NCI-H146 treated with DMSO at 0.1 percent for 48 hours (cell line): ENCODE data around the gene INO80B.
"Not testable (repeated sequence)": the region's sequence is repeated elsewhere in the genome, so short reads cannot be mapped to it uniquely, and the experiment has no call there.

Experiments used
- DNase-seq: peaks from one replicate; lab custom pipeline; 2025; ENCODE audit not compliant: unreplicated experiment; lab: John Stamatoyannopoulos, UW

Gene INO80B

DNA sequence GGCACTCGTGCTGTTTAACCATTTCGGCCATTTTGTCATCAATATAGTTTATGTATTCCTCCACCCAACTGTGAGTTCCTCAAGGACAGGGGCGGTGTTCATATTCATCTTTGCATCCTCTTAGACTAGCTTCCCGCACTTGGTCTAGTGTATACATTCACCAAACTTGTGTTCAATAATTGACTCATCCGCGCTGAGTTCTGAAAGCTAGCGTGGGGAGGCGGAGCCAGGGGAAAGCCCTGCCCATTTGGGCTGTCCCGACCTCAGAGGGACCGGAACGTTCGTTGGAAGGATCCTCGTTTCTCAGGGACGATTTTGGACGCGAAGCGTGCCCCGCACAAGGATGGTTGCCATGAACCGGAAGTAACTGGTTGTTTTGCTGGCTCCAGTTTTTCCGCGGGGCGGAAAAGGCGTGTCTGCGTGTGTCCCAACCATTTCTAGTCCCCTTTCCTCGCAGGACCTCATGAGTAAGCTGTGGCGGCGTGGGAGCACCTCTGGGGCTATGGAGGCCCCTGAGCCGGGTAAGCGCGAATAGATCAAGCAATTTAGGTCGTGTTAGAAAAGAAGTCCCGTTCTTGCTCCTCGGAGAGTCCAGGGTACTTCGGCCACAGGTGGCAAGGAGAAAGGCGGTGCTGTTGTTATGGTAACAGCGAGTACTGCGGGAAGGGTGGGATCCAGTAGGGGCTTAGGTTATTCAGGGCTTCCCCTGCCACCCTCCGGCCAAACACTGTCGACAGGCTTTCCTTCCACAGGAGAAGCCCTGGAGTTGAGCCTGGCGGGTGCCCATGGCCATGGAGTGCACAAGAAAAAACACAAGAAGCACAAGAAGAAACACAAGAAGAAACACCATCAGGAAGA lies at the start of gene INO80B:
Gene INO80B (plus strand): TSS at position 434 of the 858 bp plus-strand sequence. CDS start 30 bp downstream, at position 464.
- peak; percentile 95 for DNase-seq

DNA sequence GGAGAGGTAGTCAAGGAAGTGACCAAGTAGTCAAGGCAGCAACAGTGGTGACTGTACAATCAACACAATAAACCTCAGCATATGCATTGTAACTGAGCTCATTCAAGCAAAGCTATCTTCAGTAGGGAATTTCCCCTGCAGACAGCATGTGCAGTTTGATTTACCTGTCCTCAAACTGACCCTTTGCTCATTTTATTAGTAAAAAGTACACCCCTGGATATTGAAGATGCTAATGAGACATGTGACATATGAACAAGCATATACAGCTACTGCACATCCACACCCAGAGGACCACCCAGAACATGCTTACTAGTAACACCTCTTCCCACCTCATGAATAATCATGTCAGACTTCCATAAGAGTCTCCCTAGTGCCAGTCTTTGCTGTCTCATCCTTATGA lies 48.9 kb upstream of the INO80B start:
- DNase-seq = no peak

DNA sequence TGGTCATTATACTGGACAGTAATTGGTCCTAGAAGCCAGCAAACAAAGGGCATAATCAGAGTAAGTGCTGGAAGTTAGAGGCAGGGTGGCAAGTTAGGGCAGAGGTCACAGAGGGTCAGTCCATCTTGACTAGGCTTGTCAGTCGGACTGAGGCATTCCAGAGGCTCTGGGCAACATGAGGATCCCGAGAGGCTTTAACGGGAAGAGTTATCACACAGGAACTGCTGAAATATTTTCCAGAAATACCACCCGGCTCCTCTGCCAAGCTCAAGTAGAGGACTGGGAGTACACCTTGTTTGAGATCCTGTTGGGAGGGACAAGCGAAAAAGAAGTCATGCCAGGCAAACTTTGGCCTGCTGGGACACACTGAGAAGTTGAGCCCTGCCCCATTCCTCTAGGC lies 47.2 kb upstream of the INO80B start:
- no peak for DNase-seq

DNA sequence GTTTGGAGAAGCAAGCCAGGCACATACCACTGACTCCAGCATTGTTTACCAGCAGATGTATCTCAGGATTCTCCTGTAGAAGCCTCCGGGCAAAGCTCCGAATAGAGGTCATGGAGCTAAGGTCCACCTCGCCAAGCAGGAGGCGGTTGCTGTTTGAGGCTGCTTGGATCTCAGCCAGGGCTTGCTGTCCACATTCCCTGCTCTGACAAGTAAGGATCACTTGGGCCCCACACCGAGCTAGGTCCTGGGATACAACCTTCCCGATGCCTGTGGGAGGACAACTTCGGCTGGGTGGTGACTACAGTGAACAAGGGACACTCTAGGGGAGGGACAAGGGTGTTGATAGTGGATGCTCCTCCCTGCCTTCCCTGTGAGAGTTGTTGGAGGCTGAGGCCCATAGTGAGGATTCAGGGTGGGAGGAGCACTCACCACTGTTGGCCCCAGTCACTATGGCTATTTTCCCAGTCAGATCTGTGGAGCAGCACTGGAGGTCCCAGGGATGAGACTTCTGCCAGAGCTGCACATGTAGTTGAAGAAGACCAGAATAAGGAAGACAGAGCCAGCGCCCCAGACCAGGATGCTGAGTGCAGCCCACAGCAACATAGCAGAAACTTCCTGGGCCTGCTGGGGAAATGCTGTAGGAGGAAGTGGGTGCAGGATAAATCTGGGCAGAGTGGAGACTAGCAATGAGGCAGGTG lies 41.7 kb upstream of the INO80B start:
- no peak for DNase-seq

DNA sequence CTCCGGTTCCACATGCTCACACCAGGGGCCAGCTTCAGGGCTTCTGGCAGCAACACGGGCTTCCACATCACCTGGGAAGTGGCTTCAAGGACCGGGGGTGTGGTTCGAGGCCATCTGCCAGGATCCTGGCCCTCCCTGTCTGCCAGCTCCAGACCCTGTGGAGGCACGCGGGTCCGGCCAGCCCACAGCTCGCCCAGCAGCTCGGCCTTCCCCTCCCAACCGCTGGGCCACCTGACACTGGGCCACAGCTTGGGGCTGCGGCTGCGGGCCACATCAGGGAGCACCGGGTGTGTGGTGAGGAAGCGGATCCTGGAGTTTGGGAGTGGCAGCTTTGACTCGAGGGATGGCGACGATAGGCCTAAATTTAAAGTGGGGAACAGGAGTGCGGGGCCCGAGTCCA lies 40.4 kb upstream of the INO80B start:
- no peak for DNase-seq

DNA sequence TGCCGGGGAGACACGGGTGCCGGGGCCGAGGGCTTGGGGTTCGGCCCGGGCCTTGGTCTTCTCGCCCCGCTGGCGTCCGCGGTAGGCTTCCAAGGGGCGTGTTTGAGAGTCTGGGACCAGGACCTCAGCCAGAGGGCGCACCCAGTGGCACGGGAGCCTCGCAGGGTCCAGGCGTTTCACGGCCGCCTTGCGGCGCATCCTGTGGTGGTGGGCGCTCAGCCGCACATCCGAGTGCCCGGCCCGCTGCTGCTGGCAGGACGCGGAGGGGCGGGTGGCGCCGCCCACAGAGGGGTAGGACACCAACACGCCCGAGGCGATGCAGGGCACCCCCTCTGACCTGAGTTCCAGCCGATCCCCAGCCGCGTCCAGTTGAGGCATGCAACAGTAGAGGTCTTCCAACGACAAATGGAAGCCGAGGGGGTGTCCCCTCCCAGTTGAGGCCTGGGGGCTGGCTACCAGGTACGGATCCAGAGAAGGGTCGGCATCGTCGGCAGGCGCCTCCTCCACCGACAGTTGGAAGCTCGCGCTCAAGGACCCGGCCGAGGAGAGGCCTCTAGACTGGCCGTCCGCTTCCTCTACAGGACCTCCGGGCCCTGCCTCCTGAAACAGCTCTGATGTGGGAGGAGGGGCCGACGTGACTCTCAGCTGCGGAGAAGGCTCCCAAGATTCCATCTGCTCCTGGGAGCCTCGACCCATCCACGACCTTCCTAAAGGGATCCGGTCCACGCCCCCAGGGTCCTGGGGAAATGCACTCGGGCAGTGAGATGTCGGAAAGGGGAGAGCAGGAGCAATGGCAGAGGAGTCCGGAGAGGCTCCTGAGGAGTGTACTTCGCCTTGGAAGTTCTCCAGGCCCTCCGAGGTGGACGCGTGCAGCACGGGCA lies 39.8 kb upstream of the INO80B start:
- DNase-seq = no peak

DNA sequence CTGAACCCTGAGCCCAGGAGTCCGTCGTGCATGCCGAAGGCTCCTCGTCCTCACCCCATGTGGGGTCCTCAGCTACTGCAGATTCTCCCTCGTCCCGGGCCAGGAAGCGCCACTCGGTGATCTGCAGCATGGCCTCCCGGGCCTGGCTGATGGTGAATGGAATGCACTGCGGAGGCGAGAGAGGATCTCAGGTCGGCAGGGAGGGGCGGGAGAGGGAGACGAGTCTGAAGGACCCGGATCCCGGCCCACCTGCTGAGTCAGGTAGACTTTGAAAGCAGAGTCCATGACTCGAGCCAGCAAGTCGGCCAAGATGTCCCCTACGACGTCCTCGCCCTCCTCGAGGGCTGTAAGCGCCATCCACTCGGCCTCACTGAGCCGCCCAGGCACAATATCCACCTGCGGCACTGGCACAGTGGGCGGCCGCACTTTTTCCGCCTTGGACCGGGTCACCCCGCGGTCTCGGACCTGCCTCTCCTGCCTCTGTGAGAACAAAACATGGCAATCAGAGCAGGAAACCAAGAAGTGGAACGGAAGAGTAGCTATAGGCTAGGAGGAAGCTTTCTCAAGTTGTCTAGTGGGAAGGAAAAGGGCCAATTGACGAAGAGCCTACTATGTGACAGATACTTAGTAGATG lies 39.0 kb upstream of the INO80B start:
- DNase-seq = no peak

DNA sequence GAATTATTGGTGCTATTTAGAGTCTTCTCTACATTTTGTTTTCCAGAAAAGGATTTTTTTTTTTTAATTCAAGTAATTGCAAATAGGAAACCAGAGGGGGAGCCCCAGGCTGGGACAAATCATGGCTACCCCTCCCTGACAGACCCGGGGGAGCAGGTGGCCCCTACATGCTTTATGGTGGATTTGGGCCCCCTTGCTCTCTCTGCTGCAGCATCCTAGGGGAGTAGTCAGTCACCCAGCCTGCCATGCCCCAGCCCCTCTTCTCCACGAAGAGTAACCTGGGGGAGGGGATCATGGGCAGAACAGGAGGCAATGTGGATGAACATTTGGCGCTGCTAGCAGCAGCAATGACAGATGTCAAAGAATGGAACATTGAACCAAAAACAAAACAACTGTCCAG lies 38.1 kb upstream of the INO80B start:
- no peak for DNase-seq

DNA sequence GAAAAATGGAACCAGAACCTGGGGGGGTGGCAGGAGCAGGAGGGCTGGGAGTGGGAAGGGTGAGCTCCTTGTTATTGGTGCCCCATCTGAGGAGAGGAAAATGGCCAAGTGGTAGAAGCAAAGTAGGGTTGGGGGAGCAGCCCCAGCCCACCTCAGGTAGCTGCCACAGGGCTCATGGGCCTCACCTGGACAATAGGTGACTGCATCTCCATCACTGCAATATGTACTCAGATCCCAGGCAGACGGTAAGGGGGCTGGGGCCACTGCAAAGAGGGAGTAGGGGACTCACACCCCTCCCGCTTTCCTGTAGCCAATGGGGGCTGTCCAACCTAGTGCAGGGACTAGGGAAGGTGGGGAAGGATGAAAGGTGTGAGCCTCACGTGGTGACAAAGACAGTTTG lies 37.7 kb upstream of the INO80B start:
- DNase-seq = no peak

DNA sequence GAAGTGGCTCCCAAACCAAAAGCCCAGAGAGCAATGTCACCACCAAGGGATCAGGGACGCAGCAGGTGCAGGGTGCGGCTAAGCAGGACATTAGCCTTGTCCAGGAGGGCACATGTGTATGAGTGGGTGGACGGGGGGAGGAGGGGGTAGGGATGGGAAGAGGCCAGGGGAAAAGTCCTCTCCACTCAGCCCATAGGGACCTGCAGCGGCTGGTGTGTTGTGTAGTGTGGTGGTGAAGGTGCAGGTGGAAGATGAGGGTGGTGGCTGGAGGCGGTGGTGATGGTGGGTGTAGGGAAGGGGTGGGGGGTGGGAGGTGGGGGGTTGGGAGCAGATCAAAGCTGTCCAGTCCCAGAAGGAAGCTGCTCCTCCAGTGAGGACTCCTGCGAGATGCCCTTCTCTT lies 37.1 kb upstream of the INO80B start:
- no peak for DNase-seq

DNA sequence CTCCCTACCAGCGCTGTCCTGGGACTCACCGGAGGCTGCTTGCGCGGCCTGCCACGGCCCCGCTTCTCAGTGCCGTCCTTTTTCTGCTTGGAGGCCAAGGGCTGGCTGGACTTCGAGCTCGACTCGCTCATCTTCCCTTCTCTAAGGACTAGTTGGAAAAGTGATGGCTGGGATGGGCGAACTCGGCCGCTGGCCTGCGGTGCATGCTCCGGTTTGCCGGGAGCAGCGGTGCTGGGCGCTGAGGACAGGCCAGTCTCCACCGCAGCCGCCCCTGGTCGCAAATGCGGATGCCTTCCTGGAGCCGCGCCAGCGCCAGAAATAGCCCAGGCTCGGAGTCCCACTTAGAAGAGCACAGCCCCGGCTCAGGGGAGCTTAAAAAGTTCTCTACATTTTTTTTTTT lies 36.6 kb upstream of the INO80B start:
- no peak for DNase-seq

DNA sequence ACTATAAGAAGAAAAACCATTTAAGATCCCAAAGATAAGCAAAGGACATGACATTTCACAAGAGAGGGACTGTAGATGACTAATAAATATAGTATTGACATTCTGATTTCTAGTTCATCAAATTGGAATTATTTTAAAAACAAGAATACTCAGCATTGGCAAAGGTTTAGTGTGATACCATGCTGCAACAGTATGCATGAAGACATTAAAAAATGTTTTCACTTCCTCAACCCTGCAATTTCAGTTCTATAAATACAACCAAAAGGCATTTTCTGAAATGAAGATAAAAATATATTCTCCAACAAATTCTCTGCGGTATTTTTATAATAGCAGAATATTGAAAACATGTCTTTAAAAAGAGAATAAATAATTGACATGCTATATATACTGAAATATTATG lies 35.5 kb upstream of the INO80B start:
- no peak for DNase-seq

DNA sequence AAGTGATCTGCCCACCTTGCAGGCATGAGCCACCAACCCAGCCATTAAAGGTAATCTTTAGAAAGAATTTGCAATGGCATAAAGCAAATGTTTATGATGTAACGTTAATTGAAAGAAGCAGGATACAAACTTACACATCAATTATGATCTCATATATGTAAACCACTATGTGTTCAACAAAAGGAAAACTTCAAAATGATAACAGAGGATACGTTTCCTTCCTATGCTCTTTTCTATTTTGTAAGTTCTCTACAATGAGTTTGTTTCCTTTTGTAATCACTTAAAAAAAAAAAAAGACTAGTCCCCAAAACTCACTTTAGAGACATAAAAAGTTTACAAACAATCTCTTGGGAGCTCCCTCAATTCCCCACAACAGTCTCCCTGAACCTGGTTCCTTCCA lies 34.9 kb upstream of the INO80B start:
- DNase-seq = no peak

DNA sequence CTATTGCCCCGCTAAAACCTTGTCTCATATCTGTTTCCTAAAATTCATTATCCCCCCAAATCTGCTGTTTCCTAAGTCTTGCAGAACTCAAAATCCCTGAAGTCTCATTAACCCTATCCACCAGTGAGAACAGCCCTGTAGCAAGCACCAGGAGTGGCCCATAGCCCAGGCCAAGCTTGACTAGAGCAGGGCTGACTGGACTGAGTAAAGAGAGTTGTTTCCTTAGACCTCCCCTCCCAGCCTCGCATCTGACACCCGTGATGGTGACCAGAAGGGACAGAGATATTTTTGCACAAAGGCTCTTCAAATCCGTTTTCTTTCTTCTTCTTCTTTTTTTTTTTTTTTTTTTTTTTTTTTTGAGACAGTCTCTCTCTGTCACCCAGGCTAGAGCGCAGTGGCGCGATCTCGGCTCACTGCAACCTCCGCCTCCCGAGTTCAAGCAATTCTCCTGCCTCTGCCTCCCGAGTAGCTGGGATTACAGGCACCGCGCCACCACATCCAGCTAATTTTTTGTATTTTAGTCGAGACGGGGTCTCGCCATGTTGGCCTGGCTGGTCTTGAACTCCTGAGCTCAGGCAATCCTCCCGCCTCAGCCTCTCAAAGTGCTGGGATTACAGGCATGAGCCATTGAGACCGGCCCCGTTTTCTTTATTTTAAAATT lies 34.3 kb upstream of the INO80B start:
- DNase-seq = not testable (repeated sequence)

DNA sequence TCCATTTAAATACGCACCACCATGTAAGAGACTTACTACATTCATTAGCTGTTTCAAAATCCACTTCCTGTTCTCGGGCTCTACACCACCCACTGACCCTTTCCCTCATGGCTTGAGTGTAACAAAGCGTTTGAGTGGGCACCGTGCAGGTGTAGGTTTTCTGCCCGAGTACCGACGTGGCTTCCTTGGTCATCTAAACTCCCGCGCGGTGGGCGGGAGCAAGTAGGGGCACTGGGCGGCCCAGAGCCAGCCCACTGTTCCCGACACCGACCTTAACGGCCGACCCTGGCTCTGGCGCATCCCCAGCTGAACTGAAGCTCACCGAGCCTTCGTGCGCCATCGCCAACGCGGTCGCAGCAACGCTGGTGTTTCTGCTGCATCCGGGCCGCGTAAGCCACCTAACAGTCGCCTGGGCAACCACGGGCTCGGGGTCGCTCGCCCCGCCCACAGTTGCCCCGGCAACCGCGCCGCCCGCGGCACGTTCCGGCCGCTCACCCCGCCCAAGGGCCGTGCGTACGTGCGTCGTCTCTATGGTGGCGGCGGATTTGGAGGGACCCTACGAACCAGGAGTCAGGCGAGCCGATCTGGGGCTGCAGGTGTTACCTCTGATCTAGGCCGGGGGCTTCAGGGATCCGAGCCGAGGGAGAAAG lies 33.5 kb upstream of the INO80B start, which contains the start of the genes C2orf81 and WDR54:
Gene C2orf81 (minus strand): TSS at position 399 of the 650 bp plus-strand sequence. CDS start 59 bp downstream, at position 340.
Gene WDR54 (plus strand): TSS at position 510 of the 650 bp plus-strand sequence. CDS start 424 bp downstream, outside the sequence.
- DNase-seq = peak; percentile 92

DNA sequence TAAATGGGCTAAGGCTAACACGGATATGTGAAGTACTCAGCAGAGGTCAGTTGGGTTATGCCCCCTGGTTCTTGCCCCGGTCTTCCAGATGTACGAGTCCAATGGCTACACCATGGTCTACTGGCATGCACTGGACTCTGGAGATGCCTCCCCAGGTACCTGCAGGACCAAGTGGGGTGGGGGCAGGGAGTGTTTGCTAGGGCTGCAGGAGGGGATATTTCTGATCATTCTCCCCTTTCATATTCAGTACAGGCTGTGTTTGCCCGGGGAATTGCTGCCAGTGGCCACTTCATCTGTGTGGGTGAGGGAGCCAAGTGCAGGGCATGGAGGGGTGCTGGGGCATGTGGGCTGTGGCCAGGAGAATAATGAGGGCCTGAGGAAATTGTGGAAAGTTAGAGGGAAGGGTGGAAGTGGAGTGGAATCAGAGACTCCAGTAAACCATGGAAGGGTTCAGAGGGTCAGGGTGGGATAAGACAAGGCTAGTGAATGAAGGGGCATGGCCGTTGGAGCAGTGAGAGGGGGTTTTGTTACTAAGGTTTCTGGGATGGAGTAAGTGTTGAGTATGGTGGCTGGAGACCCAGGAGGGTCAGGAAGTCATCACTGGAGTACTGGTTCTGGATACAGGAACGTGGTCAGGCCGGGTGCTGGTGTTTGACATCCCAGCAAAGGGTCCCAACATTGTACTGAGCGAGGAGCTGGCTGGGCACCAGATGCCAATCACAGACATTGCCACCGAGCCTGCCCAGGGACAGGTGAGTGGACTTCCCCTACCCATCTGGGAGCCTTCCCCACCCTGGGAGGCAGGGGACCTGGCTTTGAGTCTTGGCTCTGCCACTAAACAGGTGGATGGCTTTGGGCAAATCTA lies 31.4 kb upstream of the INO80B start:
- no peak for DNase-seq

DNA sequence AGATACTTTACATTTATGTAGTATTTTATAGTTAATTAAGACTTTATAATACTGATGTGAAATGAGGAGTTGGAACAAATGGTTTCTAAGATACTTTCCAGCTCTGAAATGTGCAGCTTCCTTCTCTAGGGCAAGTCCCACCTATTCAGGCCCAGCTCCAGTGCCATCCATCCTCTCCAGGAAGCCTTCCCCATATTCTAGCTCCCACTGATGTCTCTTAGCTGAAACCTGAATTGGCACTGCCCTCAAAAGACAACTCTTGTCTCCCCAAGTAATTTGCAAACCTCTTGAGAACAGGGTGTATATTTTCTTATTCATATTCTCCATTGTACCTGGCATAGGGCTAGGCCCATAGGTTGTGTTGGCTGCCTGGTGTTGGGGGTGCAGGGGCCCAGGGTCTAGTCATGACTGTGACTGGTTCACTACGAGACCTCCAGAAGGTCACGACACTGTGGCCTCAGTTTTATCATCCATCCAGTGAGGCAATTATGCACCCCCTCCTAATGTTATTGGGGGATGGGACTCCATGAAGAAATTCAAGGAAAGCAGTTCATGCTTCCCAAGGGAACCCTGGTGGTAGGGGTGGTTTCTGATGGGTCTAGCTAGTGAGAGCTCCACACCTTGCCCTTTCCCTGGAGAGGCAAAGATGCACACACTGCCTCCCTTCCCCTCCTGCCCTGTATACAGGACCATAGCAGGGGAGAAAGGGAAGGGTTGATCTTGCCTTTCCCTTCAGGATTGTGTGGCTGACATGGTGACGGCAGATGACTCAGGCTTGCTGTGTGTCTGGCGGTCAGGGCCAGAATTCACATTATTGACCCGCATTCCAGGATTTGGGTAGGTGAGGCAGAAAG lies 30.5 kb upstream of the INO80B start:
- DNase-seq = no peak

DNA sequence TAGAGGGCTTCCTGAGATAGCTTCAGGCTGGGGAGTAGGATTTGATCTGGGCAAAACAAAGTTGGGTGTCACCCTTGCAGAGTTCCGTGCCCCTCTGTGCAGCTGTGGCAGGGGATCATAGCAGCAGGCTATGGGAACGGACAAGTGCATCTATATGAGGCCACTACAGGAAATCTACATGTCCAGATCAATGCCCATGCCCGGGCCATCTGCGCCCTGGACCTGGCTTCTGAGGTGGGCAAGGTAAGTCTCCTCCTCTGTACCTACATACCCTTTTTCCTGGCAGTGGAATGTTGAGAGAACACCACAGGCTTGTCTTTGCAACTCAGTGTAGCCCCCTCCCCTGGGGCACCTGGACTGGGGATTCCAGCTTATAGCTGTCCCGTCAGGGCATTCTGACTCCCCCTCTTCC lies 29.9 kb upstream of the INO80B start:
- DNase-seq = no peak
